ENCODE measurements around the gene SCNN1A. TPM values are rescaled to one million over a fixed set of nuclear protein-coding genes. Genes with fewer than 3 reads are reported as not detected.

The SCNN1A gene
- total RNA-seq, 1 experiment from 2014 or later, result 0.07 TPM

DNA sequence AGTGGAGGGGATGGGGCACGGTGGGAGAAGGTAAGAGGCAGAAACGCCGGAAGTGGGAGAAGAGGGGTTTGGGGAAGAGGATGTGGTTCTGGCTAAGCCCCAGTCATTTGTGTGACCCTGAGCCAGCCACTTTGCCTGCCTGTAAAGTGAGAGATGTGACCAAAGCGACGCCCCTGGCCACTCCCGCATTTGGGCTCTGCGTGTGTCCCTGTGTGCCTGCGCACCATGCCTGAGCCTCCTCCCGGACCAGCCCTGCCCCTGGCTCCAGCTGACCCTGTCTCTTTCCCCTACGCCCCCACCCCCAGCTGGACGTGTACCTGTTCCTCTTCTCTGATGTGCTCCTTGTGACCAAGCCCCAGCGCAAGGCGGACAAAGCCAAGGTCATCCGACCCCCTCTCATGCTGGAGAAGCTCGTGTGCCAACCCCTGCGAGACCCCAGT is 56.9 kb downstream of the SCNN1A start:
- no peak for DNase-seq (ENCODE audit: low spot score)

DNA sequence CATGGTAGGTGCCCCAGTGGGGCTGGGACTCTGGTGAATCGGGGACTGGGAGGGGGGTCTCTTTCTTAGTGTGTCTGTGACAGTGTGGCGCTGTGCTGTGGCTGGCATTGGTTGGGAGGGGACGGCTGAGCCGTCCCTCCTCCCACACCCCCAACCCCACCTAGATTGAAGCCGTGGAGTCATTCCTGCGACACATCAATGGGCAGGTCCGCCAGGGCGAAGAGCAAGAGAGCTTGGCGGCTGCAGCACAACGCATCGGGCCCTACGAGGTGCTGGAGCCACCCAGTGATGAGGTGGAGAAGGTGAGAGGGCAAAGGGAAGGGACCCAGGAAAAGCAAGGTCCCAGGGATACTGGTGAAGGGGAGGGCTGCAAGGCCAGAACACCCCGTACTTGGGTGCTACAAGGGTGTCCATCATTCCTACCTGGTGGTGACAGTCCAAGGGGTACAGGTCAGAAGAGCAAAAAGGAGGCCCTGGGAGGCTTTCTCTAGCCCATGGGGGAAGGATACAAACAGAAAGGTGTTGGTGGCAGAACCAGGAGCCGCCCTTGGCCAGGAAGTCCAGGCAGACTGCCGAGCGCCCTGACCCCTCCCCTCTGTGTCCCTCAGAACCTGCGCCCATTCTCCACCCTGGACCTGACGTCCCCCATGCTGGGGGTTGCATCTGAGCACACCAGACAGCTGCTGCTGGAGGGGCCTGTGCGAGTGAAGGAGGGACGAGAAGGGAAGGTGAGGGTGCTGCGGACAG is 57.5 kb downstream of the SCNN1A start:
- DNase-seq (ENCODE audit: low spot score), result no peak

DNA sequence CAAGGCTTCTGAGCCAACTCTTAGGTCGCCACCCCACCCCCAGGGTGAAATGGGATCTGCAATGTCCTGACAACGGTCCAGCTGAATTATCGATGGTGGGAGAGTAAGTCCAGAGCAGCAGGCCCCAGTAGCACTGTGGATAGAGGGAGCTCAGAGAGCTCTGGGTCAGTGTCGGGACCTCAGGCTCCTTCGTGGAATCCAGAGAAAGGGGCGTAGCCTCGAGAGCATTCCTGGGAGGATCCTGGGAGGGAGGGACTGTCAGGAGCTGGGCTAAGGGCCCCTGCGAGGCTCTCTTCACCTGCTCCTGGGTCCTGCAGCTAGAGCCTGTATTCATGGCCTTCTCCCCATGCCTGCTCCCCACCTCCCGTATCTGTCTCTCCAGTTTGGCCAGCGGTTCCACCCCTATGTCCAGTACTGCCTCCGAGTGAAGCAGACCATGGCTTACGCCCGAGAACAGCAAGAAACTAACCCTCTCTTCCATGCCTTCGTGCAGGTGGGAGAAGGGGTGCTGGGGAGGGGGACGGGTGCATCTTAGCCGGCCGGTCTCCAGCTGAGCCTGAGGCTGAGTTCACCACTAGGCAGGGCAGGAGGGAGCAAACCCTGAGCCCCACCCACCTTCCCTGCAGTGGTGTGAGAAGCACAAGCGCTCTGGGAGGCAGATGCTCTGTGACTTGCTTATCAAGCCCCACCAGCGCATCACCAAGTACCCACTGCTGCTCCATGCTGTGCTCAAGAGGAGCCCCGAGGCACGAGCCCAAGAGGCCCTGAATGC is 58.3 kb downstream of the SCNN1A start:
- no peak for DNase-seq (ENCODE audit: low spot score)

DNA sequence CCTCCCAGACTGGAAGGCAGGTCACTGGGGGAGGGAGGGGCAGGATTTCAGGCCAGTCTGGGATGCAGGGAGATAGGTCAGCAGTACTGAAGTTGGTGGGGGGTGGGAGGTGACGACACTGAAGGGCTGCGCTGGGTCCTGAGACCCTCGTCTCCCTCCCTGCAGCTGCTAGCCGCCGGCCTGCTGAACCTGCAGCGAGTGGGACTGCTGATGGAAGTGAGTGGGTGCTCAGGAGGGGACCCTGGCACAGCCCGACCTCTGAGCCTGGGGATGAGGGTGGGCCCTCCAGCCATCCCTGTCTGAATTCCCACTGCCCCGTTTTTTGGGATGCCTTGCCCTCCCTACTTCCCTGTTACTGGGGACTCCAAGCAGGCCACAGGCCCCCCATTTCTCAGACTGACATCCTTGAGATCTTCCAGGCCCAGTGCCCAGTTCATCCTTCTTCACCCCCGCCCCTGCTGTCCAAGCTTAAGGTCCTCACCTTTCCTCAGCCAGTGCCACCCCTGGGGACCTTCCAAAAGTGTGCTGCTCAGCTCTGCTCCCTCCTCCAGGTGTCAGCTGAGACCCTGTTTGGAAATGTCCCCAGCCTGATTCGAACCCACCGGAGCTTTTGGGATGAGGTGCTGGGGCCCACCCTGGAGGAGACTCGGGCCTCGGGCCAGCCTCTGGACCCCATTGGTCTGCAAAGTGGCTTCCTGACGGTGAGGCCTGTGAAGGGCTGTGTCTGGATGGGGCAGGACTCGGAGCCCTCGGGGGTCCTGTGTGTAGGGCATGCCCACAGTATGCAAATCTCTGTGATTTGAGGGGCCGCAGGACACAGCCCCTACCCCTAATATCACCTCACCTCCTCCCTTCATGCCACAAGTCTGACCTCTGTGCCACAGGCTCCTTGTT is 59.4 kb downstream of the SCNN1A start:
- no peak for DNase-seq (ENCODE audit: low spot score)

DNA sequence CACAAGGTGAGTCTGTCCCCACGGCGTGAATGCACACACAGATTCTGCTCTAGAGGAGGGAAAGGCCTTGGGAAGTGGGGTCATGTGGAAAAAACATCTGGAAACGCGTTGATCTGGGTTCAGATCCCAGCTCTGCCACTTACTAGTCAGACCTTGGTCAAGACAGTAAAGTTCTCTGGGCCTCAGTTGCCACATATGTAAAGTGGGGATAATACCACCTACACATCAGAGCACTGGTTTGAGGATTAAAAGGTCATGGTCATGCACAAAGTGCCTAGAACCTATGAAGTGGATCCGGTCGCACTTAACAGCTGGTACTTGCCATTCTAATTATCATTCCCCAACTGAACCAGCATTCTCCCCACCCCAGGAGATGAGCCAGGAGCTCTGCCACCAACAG is 60.2 kb downstream of the SCNN1A start:
- DNase-seq (ENCODE audit: low spot score), result no peak

DNA sequence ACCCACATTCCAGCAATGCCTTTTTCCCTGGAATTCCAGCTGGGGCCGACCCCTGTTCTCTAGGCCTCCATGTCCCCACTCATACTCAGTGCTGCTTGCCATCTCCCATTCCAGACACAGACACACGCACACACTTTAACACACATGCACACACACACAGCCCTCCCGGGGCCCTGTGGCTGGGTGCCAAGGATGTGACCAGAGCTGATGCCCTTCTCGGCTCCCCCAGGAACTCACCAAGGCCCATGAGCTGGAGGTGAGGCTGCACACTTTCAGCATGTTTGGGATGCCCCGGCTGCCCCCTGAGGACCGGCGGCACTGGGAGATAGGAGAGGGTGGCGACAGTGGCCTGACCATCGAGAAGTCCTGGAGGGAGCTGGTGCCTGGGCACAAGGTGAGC is 60.6 kb downstream of the SCNN1A start:
- no peak for DNase-seq (ENCODE audit: low spot score)

DNA sequence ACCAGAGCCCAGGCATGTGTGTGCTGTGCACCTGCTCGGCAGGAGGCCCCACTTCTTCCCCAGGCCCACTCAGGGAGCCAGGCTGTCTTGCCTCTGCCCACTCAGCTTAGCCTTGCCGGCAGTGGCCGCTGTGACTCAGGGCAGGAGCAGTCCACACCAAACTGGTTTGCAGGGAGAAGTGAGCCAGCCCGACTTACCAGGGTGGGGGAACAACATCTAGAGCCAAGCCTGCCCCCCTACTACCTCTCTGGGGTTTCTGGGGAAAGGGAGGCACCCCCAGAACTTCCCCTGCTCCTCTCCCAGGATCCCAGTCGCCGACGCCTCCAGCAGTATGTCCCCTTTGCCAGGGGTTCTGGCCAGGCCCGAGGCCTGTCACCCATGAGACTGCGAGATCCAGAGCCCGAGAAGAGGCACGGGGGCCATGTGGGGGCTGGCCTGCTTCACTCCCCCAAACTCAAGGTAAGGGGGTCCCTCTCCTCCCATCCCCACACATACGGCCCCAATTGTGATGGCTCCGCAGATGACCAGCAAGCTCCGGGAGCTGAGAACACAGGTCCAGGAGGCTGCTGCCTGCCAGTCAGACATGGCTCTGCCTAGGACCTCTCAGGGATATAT is 61.9 kb downstream of the SCNN1A start:
- DNase-seq (ENCODE audit: low spot score), result no peak

DNA sequence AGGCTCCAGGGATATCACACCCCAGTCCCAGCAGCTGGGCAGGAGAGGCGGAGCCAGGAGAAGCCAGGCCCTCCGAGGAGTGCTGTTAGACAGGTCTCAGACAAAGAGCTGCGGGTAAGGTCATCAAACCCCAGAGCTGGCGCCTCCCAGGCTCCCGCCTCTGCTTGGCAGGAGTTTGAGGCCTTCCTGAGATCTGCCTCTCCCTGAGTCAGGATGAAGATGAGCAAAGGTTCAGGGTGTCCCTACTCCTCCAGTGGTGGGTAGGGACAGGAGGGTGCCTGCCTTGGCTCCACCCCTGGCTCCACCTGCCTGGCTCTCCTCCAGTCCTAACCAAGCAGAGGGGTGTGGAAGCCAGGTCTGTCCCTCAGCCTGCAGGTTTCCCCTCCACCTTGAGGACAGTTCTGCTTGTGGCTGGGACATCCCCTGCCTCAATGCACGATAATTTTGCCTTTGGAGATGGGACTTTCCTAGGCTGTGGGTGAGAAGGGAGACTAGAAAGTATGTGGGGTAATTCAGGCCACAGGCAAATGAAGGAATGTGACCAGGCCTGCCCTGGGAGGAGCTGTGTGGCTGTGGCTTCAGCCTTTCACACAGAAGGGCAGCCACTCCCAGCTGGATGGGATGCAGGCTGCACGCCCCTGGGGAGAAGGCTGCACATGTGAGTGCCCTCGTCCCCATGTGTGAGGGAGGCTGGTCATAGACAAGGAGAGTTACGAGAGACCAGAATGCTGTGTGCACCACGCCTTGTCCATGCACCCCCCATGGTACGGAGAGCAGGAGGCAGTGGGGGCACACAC is 62.6 kb downstream of the SCNN1A start:
- DNase-seq (ENCODE audit: low spot score), result peak; percentile 44

DNA sequence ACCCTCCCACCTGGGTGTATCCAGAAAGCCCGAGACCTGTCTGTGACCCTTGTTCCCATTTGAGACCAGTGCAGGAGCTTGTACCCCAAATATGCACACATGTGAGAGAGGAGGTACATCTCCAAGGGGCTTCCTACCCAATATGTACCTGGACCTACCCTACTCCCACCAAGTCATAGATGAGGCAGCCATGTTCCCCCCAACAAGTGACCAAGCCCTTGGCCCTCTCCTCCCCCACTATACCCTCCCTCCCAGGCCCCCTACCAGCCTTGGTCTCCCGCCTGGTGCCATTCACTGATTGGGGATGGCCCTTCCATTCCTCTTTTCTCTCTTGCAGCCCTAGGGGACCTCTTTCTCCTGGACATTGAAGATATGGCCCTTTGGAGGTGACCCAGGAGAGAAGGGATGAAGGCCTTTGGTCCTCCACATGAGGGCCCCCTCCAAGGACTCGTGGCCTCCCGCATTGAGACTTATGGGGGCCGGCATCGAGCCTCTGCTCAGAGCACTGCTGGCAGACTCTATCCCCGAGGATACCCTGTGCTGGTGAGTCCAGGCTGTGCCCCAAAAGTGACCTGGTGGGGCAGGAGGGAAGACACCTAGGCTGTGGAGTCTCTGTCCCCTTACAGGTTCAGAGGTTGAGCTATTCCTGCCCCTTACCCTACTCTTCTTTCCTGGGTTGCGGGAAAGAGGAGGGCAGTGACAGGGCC is 63.4 kb downstream of the SCNN1A start:
- DNase-seq (ENCODE audit: low spot score), result no peak

DNA sequence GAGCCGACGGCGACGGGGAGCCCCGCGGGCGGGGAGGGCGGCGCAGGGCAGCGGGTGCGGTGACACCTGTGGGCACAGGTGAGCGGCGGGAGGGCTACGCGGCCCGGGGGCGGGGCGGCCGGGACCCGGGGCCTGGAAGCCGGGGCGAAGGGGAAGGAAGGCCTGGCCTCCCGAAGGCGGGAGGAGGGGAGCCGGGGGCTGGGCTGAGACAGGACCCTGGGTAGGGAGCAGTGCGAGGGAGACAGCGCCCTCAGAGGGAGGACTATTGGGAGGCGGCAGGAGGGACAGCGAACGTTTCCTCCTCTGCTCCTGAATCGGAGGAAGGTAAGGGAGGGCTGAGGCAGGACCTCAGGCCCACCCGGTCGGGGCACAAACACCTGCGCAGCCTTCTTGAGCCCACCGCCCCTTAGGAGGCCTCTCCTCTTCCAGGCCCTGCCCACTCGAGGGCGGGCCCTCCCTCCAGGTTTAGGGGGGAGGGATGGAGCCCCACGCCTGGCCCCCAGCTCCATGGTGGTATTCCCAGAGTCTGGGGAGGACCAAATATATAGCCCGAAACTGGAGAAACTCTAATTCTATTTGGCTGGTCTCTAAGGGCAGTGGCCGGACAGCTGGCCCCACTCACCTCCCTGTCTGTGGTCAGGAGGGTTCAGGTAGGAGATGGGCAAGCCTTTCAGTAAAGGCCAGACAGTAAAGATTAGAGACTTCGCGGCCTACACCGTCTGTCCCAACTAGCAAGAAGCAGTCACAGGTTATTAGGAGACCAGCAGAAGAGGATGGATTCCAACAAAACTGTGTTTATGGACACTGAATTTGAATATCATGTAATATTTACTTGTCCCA is 64.4 kb downstream of the SCNN1A start:
- DNase-seq (ENCODE audit: low spot score), result no peak

DNA sequence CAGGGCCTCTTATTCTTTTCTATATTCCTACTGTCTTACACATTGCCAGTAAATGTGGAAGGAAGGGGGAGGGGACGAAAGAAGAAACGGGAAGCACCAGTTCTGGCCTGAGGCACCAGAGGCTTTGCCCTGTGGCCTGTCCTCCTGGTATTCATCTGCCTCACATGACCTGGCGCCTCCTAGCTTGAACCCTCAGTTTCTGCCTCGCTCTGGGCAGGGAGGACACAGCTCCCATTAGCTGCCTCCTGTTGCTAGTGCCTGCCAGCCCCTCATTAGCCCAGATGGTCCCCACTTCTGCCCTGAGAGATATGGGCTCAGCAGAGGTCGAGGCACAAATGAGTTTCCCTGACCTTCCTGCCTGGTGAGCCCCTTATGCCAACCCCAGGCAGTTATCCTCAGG is 67.8 kb downstream of the SCNN1A start:
- DNase-seq (ENCODE audit: low spot score), result no peak

DNA sequence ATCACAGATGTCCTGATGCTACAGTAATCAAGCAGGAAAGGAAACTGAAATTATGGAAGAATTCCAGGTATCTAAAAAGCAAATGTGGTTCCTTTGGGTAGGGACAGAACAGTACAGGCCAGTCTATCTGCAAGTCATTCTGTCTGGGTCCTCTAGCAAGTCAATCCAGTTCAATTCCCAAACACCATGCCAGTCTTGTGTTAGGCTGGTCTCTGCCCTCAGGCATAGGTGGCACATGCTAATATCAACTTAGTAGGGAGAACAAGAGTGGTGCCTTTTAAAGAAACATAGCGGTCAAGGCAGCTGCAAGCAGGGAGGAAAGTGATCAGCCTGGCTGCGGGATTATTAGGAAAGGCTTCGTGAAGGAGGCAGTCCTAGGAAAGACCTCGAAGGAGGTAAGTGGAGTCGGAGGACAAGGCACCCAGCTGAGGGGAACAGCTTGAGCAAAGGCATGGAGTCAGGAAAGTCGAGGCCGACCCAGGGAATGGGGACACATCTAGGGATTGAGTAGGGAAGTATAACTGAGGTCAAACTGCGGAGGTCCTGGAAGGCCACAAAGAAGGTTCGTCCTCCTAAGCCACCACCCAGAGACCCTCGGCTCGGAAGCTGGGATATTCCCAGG is 68.7 kb downstream of the SCNN1A start:
- DNase-seq (ENCODE audit: low spot score), result no peak

DNA sequence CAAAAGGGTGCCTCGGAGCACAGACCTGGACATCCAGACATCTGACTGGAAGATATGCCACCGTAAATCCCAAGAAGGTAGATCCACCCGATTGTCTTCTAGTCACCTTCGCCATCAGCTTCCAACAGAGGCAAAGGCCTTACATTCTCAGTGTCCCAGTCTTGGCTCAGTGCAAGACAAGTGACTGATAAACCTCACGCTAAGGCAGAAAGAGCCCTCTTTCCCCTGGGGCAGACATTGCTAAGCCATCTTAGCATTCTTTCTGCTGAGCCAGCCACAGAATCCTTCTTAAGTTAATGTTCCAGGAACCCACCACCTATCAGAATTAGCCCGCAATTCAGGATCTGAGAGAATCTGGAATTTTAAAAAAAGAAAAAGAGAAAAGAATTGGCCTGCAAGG is 69.2 kb downstream of the SCNN1A start:
- DNase-seq (ENCODE audit: low spot score), result no peak

DNA sequence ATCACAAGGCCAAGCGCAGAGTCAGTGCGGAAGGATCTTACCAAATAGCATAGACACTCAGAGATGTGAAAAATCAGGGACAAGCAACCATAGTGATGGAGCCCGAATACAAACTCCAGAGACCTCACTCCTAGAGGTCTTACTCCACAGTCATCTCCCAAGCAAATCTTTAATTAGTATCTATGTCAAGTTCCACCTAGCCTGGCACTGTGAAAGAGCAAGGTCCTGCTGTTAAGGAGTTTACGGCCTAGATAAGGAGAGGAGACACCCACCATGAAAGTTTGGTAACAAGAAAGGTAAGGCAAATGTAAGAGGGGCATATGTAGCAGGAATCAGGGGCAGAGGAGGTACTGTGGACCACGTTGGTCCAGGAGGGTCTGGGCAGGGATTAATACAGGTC is 72.3 kb downstream of the SCNN1A start:
- DNase-seq (ENCODE audit: low spot score), result no peak

DNA sequence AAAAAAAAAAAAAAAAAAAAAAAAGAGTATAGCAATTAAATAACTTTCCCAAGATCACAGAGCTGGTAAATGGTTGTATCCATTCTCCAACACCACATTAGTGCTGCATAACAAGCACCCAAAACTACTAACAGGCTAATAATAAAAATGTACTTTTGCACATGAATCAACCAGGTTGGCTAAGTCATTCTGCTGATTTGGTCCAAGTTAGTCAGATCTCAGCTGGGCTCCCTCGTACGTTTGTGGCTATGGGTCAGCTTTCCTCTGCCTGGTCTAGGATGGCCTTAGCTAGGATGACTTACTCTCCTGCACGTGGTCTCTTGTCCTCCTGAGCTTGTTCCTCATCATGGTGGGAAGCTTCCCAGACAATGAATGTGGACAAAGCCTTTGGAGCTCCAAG is 72.7 kb downstream of the SCNN1A start:
- no peak for DNase-seq (ENCODE audit: low spot score)

DNA sequence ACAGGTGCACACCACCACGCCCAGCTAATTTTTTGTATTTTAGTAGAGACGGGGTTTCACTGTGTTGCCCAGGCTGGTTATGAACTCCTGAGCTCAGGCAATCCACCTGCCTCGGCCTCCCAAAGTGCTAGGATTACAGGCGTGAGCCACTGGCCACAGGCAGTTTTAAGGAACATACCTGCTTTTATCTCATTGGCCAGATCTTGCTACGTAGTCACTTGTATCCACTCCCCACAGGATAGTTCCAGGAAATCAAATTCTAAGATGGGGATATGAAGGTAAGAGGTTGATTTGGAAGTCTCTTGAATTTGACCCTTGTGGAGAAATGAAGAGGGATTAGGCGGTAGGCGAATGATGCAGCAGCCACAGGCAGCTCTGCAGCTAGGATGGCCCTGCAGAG is 73.6 kb downstream of the SCNN1A start:
- no peak for DNase-seq (ENCODE audit: low spot score)

DNA sequence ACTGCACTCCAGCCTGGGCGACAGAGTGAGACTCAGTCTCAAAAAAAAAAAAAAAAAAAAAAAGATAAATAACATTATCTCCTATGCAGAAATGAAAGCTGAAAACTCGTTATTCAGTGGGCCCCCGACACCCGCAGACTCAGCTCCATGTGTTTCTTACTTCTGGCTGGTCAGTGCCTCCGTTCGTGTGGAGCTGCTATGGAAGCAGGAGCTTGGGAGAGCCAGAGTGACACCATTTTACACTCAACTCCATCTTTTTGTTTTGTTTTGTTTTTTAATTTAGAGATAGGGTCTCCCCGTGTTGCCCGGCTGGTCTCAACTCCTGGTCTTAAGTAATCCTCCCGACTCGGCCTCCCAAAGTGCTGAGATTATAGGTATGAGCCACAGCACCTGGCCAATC is 78.2 kb downstream of the SCNN1A start:
- DNase-seq (ENCODE audit: low spot score), result no peak

Measured in A172 (cell line).